K562 (cell line): Measurements from ENCODE around the gene HTRA3. TPM values are rescaled to one million over a fixed set of nuclear protein-coding genes. Genes with fewer than 3 reads are reported as not detected.

Source experiments
- ATAC-seq: fragments of 200-7000 bp; cut with Tn5 transposase; 3 replicates; pipeline ENCODE4 v1.9.1; 2020; ENCODE audit warnings: moderate library complexity
- BruUV-seq: library from RNA; stranded (reverse); fragments of 400-500 nt; replicated peaks from 2 replicates; lab custom pipeline; 2021; lab: Mats Ljungman, UMichigan
- CTCF ChIA-PET: fragments of 300-600 bp; formaldehyde crosslinking; extraction: SDS; loops from one replicate; lab custom pipeline; 2021; ENCODE audit warnings: low intra/inter-chr PET ratio; lab: Yijun Ruan, JAX
- POLR2A ChIA-PET: fragments of 300-600, 350-650 bp; sonication (Branson Sonifier 250); formaldehyde crosslinking; extraction: SDS; loops from one replicate; lab custom pipeline; 2021; ENCODE audit warnings: antibody characterized with exemption, inconsistent platforms; lab: Yijun Ruan, JAX
- DNase-seq, 4 experiments: peaks; one replicate each; pipeline versions ENCODE4 v3.0.0 to v3.0.0-alpha.2; 2011 to 2018; ENCODE audit warnings: low spot score in 3 of 4, mixed read lengths in 3 of 4; ENCODE audit errors: extremely low read depth in 1 of 4
- FAIRE-seq: peaks from 2 replicates; lab custom pipeline; 2011; peaks lifted over from hg19 to GRCh38; lab: Jason Lieb, UNC
- H2AFZ ChIP-seq: 2 replicates; pipeline ENCODE4 v1.6.0; 2011; ENCODE audit warnings: low read depth, low read length, control low read depth, inconsistent platforms
- H3K27ac ChIP-seq: fragments of 200-600 bp; 3 replicates; pipeline ENCODE4 v1.8.0; 2011; ENCODE audit warnings: low read depth, mild to moderate bottlenecking, control low read depth, inconsistent platforms, low read length, moderate library complexity, mixed read lengths; ENCODE audit errors: extremely low read depth
- H3K27me3 ChIP-seq, 2 experiments: fragments of 300-600 bp in 1 of 2; 2 replicates in 1 of 2; 3 replicates in 1 of 2; pipeline versions ENCODE4 v1.6.0 to v1.8.0; 2011; ENCODE audit warnings: inconsistent platforms in 2 of 2, low read length in 2 of 2, mild to moderate bottlenecking in 1 of 2, mixed read lengths in 1 of 2, moderate library complexity in 1 of 2; ENCODE audit not compliant: control insufficient read depth in 2 of 2, insufficient read depth in 2 of 2
- H3K36me3 ChIP-seq: fragments of 300-600 bp; 3 replicates; pipeline ENCODE4 v1.8.0; 2011; ENCODE audit warnings: mild to moderate bottlenecking, low read length, inconsistent platforms; ENCODE audit not compliant: control insufficient read depth, insufficient read depth
- H3K4me1 ChIP-seq, 2 experiments: fragments of 200-600 bp in 1 of 2; replicated peaks in 1 of 2; 2 replicates in 1 of 2; 3 replicates in 1 of 2; pipeline versions ENCODE4 v1.5.1 to v1.8.0; 2011; ENCODE audit warnings: inconsistent platforms in 2 of 2, low read length in 2 of 2, mild to moderate bottlenecking in 1 of 2, mixed read lengths in 1 of 2, moderate library complexity in 1 of 2; ENCODE audit not compliant: control insufficient read depth in 2 of 2, insufficient read depth in 2 of 2
- H3K4me2 ChIP-seq: 2 replicates; pipeline ENCODE4 v1.6.1; 2011; ENCODE audit warnings: low read length, control low read depth, inconsistent platforms, mixed read lengths; ENCODE audit not compliant: insufficient read depth
- H3K4me3 ChIP-seq: fragments of 200-600 bp; sonication (generic), shearing (Covaris generic); 2 replicates; pipeline ENCODE4 v1.5.1; 2016; ENCODE audit warnings: control low read depth, inconsistent platforms
- H3K79me2 ChIP-seq: fragments of 200-600 bp; 3 replicates; pipeline ENCODE4 v1.8.0; 2011; ENCODE audit warnings: low read length, inconsistent platforms; ENCODE audit not compliant: control insufficient read depth, insufficient read depth
- H3K9ac ChIP-seq, 2 experiments: 2 replicates each; pipeline versions ENCODE4 v1.6.0 to v1.6.1; 2011; ENCODE audit warnings: low read depth in 2 of 2, low read length in 2 of 2, control low read depth in 1 of 2, inconsistent platforms in 1 of 2, mild to moderate bottlenecking in 1 of 2, mixed read lengths in 1 of 2; ENCODE audit not compliant: insufficient read depth in 1 of 2
- H3K9me1 ChIP-seq: one replicate; pipeline ENCODE4 v1.6.0; 2011; ENCODE audit warnings: inconsistent platforms, mild to moderate bottlenecking, low read length, moderate library complexity; ENCODE audit not compliant: control insufficient read depth, insufficient read depth
- H3K9me3 ChIP-seq: replicated peaks from 2 replicates; pipeline ENCODE4 v1.5.1; 2011; ENCODE audit warnings: low read depth, low read length, inconsistent platforms; ENCODE audit not compliant: control insufficient read depth, insufficient read depth
- H4K20me1 ChIP-seq: replicated peaks from 2 replicates; pipeline ENCODE4 v1.6.1; 2011; ENCODE audit warnings: low read length, inconsistent platforms, mixed read lengths; ENCODE audit not compliant: control insufficient read depth, insufficient read depth
- ATF3 ChIP-seq, 2 experiments: fragments of 450-650 bp in 1 of 2; sonication (generic) in 1 of 2; formaldehyde crosslinking in 1 of 2; IDR thresholded peaks in 1 of 2; conservative IDR thresholded peaks in 1 of 2; 2 replicates each; pipeline versions ENCODE4 v1.6.1 to v1.8.1; 2016 to 2023; ENCODE audit warnings: mild to moderate bottlenecking in 2 of 2, moderate library complexity in 2 of 2, inconsistent platforms in 1 of 2, missing genetic modification reagents in 1 of 2
- CBX8 ChIP-seq: fragments of 200-600 bp; sonication (generic); IDR thresholded peaks from 2 replicates; pipeline ENCODE4 v1.6.1; 2012; ENCODE audit warnings: borderline replicate concordance, mixed run types, low read depth, mild to moderate bottlenecking, moderate library complexity, mixed read lengths, low read length, control low read depth, inconsistent platforms; ENCODE audit not compliant: poor library complexity, severe bottlenecking; ENCODE audit errors: extremely low read depth
- ESRRA ChIP-seq: fragments of 450-650 bp; IDR thresholded peaks from 2 replicates; pipeline ENCODE4 v1.6.1; 2014; ENCODE audit warnings: low read depth, mild to moderate bottlenecking, moderate library complexity, borderline replicate concordance
- ID3 ChIP-seq, 2 experiments: fragments of 250-450 bp in 1 of 2; fragments of 450-650 bp in 1 of 2; sonication (Bioruptor Pico) in 1 of 2; IDR thresholded peaks; 2 replicates each; pipeline versions ENCODE4 v1.6.1 to v1.8.0; 2016 to 2021; ENCODE audit warnings: mild to moderate bottlenecking in 2 of 2, moderate library complexity in 2 of 2, missing compliant biosample characterization in 1 of 2, missing genetic modification characterization in 1 of 2
- IFI16 ChIP-seq: fragments of 250-450 bp; sonication (Bioruptor Pico); IDR thresholded peaks from 2 replicates; pipeline ENCODE4 v2.1.2; 2022; ENCODE audit warnings: mild to moderate bottlenecking, inconsistent platforms
- MTF1 ChIP-seq: fragments of 250-450 bp; sonication (Bioruptor Pico); IDR thresholded peaks from 2 replicates; pipeline ENCODE4 v1.9.0; 2021; ENCODE audit warnings: moderate library complexity, mild to moderate bottlenecking, inconsistent platforms, borderline replicate concordance
- NR2C1 ChIP-seq, 2 experiments: fragments of 450-650 bp; IDR thresholded peaks; 2 replicates each; pipeline ENCODE4 v1.6.1; 2017; ENCODE audit warnings: mild to moderate bottlenecking in 2 of 2, antibody characterized with exemption in 1 of 2, inconsistent platforms in 1 of 2, missing compliant biosample characterization in 1 of 2, missing genetic modification characterization in 1 of 2
- NR4A1 ChIP-seq, 2 experiments: fragments of 250-450 bp in 1 of 2; fragments of 450-650 bp in 1 of 2; sonication (Bioruptor Pico) in 1 of 2; IDR thresholded peaks; 2 replicates each; pipeline versions ENCODE4 v1.4.0 to v1.6.1; 2016 to 2020; ENCODE audit warnings: mild to moderate bottlenecking in 2 of 2, missing compliant biosample characterization in 1 of 2, missing genetic modification characterization in 1 of 2, moderate library complexity in 1 of 2
- RAD21 ChIP-seq, 2 experiments: fragments of 250-450 bp in 1 of 2; fragments of 450-650 bp in 1 of 2; sonication (Bioruptor Pico) in 1 of 2; formaldehyde crosslinking in 1 of 2; IDR thresholded peaks in 1 of 2; conservative IDR thresholded peaks in 1 of 2; 2 replicates each; pipeline versions ENCODE4 v1.4.0 to v1.8.0; 2020 to 2022; ENCODE audit warnings: mild to moderate bottlenecking in 2 of 2, moderate library complexity in 1 of 2
- TCF15 ChIP-seq: fragments of 250-450 bp; sonication (Bioruptor Pico); IDR thresholded peaks from 2 replicates; pipeline ENCODE4 v1.8.0; 2022; ENCODE audit warnings: moderate library complexity, mild to moderate bottlenecking, inconsistent platforms
- ZBTB7A ChIP-seq: IDR thresholded peaks from 2 replicates; pipeline ENCODE4 v1.6.1; 2011; ENCODE audit warnings: low read depth, mild to moderate bottlenecking, low read length, moderate library complexity, borderline replicate concordance; ENCODE audit not compliant: control insufficient read depth
- WGBS: fragments of 100-300 bp; shearing (Covaris generic); methylation state at CpG from one replicate; pipeline ENCODE4 v1.1.6; 2016; ENCODE audit warnings: low coverage, mixed read lengths; ENCODE audit not compliant: insufficient coverage; ENCODE audit errors: missing lambda C conversion rate; 5-methylcytosine and 5-hydroxymethylcytosine counted together
- in situ Hi-C: fragments of 300-500 bp; cut with MboI; formaldehyde crosslinking; loops from 4 replicates; pipeline ENCODE4 v1.15.0; 2018; ENCODE audit warnings: inconsistent platforms, mixed read lengths
- intact Hi-C: fragments of 100-400 bp; cut with micrococcal nuclease; formaldehyde crosslinking; loops from 2 replicates; pipeline ENCODE4 v1.14.2; 2022
- polyA plus RNA-seq, 8 experiments: library from polyadenylated mRNA; depleted of rRNA in 4 of 8; stranded (reverse) in 5 of 8; unstranded in 3 of 8; fragments of >200 nt; fragmentation: Nextera tagmentation in 2 of 8; fragmentation: Illumina TruSeq in 1 of 8; extraction: Ambion mirVana in 2 of 8; extraction: Trizol in 1 of 8; gene quantifications; 2 replicates each; pipeline versions ENCODE4 v1.2.1 to v1.2.3, GENCODE V29; 2011 to 2014; ENCODE audit warnings: inconsistent platforms in 1 of 8, missing spikeins in 1 of 8
- total RNA-seq, 7 experiments: library from RNA; depleted of rRNA in 6 of 7; stranded (reverse); fragments of >200 nt in 6 of 7; fragmentation: Illumina TruSeq in 2 of 7; extraction: Trizol in 2 of 7; gene quantifications; 2 replicates each; pipeline versions ENCODE4 v1.2.1 to v1.2.3, GENCODE V29; 2011 to 2021; ENCODE audit warnings: low replicate concordance in 1 of 7

Gene HTRA3
- total and polyA plus RNA-seq, 9 of the 15 experiments (the other 6 are each of a cell fraction or from before 2014, with no cell fraction given), result 0.04 TPM; not detected in 8

GRCh38 chr4:8304827-8305695, 35.5 kb downstream of the HTRA3 start (continued):
- TF ChIP-seq ZBTB7A, result no peak

- no peak for FAIRE-seq
- Histone ChIP-seq H3K9me1 (no peaks in the 10 kb centered on the region), H3K4me3 (no peak overlapping the region), H2AFZ (no peak overlapping the region), H3K27ac (no peak overlapping the region; the same call in 2 of the 3 replicates), H3K27me3 (no peaks in the 10 kb centered on the region), H3K36me3 (no peaks in the 10 kb centered on the region), H3K79me2 (no peaks in the 10 kb centered on the region), H3K9me3 (no peaks in the 10 kb centered on the region; the same call in 1 of the 2 replicates), H4K20me1 (0 out of 2 replicates have a peak, but pooled peaks cover 3% of the 10 kb centered on the region), H3K4me2 (no peak overlapping the region), H3K9ac (0 out of 4 replicates have a peak overlapping the region, but pooled peaks of 1 of the 2 experiments have one; percentile 32), H3K4me1 (peaks cover 22 to 70% of the 10 kb centered on the region in 2 experiments; a peak in 4 of 5 replicates)
- in situ Hi-C loops, result no loop called here
- 82% methylated on average over 26 of the region's 35 CpGs for WGBS
- ATAC-seq, result no peak
- intact Hi-C loops, result loop anchor here (10.0 kb wide), 1 partner anchor 61 kb away; no protein-coding TSS in a partner anchor
- ChIA-PET POLR2A (interaction anchor here (0.6 to 1.1 kb wide), 2 partner anchors 11 to 35 kb away, joined by 3 to 4 read pairs; no protein-coding TSS in a partner anchor), CTCF (no interaction called here)
- DNase-seq, result no peak
- BruUV-seq, result no TSS peak
- TF ChIP-seq ID3 (CRISPR knock-in tag; IDR thresholded peaks at IDR 0.05) (peak; percentile 58; the same call in 1 of the 2 replicates), ID3 (tag; IDR thresholded peaks at IDR 0.05) (no peak), IFI16 (CRISPR knock-in tag) (0 out of 2 replicates have a peak, but pooled peaks have one; percentile 44), RAD21 (CRISPR knock-in tag; conservative IDR thresholded peaks at IDR 0.05 in 1 of 2, IDR thresholded peaks at IDR 0.05 in 1 of 2) (0 out of 4 replicates have a peak, but pooled peaks of 1 of the 2 experiments have one; percentile 6), ATF3 (IDR thresholded peaks at IDR 0.05) (peak; percentile 77), ATF3 (CRISPR knock-in tag; conservative IDR thresholded peaks at IDR 0.05) (no peak), NR4A1 (CRISPR knock-in tag; IDR thresholded peaks at IDR 0.05) (no peak), NR4A1 (tag; IDR thresholded peaks at IDR 0.05) (peak; percentile 88), NR2C1 (IDR thresholded peaks at IDR 0.05) (no peak), NR2C1 (tag; IDR thresholded peaks at IDR 0.05) (peak; percentile 53), ESRRA (0 out of 2 replicates have a peak, but pooled peaks have one; percentile 16), TCF15 (peak; percentile 70; the same call in 1 of the 2 replicates), CBX8 (no peak), MTF1 (peak; percentile 74)
These were observed 36.4 kb downstream of the HTRA3 start for GRCh38 chr4:8305851-8306471.
